ENCODE measurements around the gene KCTD1.

Gene KCTD1

DNA sequence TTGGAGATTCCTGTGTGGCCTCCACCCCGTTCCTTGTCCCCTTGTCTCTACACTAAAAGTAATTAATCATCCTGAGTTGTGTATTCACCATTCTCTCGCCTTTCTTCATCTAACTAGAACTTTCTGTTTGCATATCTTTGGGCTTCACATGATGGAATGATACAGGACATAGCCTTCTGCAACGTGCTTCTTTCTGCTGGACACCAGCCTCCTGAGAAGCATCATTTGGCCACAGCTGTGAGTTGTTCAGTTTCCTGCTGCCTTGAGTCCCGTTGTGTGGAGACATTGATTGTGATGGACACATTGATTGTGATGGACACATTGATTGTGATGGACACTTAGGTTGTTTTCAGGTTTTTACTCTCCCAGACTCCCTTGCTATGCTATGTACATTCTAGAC is 139.3 kb downstream of the KCTD1 start:
- no peak for TF ChIP-seq MAX (IDR thresholded peaks at IDR 0.05)
- no peak for TF ChIP-seq TEAD4 (IDR thresholded peaks at IDR 0.05)
- TF ChIP-seq ZBTB7A (IDR thresholded peaks at IDR 0.05; ENCODE audit: low read depth) = no peak
- TF ChIP-seq EGR1 (IDR thresholded peaks at IDR 0.05) = no peak
- TF ChIP-seq EP300 (IDR thresholded peaks at IDR 0.05; ENCODE audit: borderline replicate concordance) = no peak
- TF ChIP-seq TCF12 (IDR thresholded peaks at IDR 0.05; ENCODE audit: low read depth) = no peak
- TF ChIP-seq FOXM1 (IDR thresholded peaks at IDR 0.05; ENCODE audit: borderline replicate concordance, low read depth) = no peak
- TF ChIP-seq YY1 (IDR thresholded peaks at IDR 0.05; ENCODE audit: low read depth) = no peak
- no peak for TF ChIP-seq CREB1 (IDR thresholded peaks at IDR 0.05; ENCODE audit: low read depth)
- no peak for TF ChIP-seq USF1 (IDR thresholded peaks at IDR 0.05)

- TF ChIP-seq, protein P1, sequence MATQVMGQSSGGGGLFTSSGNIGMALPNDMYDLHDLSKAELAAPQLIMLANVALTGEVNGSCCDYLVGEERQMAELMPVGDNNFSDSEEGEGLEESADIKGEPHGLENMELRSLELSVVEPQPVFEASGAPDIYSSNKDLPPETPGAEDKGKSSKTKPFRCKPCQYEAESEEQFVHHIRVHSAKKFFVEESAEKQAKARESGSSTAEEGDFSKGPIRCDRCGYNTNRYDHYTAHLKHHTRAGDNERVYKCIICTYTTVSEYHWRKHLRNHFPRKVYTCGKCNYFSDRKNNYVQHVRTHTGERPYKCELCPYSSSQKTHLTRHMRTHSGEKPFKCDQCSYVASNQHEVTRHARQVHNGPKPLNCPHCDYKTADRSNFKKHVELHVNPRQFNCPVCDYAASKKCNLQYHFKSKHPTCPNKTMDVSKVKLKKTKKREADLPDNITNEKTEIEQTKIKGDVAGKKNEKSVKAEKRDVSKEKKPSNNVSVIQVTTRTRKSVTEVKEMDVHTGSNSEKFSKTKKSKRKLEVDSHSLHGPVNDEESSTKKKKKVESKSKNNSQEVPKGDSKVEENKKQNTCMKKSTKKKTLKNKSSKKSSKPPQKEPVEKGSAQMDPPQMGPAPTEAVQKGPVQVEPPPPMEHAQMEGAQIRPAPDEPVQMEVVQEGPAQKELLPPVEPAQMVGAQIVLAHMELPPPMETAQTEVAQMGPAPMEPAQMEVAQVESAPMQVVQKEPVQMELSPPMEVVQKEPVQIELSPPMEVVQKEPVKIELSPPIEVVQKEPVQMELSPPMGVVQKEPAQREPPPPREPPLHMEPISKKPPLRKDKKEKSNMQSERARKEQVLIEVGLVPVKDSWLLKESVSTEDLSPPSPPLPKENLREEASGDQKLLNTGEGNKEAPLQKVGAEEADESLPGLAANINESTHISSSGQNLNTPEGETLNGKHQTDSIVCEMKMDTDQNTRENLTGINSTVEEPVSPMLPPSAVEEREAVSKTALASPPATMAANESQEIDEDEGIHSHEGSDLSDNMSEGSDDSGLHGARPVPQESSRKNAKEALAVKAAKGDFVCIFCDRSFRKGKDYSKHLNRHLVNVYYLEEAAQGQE (IDR thresholded peaks at IDR 0.05; ENCODE audit: low read depth) = no peak
- TF ChIP-seq CEBPB (IDR thresholded peaks at IDR 0.05) = no peak
- no peak for TF ChIP-seq USF1 (IDR thresholded peaks at IDR 0.05)
- TF ChIP-seq TAF1 (IDR thresholded peaks at IDR 0.05; ENCODE audit: low read depth) = no peak
- no peak for TF ChIP-seq TCF12 (IDR thresholded peaks at IDR 0.05; ENCODE audit: low read depth)
- no peak for TF ChIP-seq MAX (IDR thresholded peaks at IDR 0.05)
- TF ChIP-seq YY1 (IDR thresholded peaks at IDR 0.05; ENCODE audit: low read depth) = no peak
- no peak for TF ChIP-seq NFIC (IDR thresholded peaks at IDR 0.05)
- TF ChIP-seq FOXM1 (IDR thresholded peaks at IDR 0.05; ENCODE audit: borderline replicate concordance, low read depth) = no peak
- no peak for TF ChIP-seq CREB1 (IDR thresholded peaks at IDR 0.05; ENCODE audit: low read depth)
- TF ChIP-seq EP300 (IDR thresholded peaks at IDR 0.05; ENCODE audit: borderline replicate concordance) = no peak
- TF ChIP-seq TEAD4 (IDR thresholded peaks at IDR 0.05) = no peak
- no peak for TF ChIP-seq RAD21 (IDR thresholded peaks at IDR 0.05; ENCODE audit: low read depth)
- no peak for TF ChIP-seq EGR1 (IDR thresholded peaks at IDR 0.05)
- no peak for TF ChIP-seq ZBTB7A (IDR thresholded peaks at IDR 0.05; ENCODE audit: low read depth)
Observed at GRCh38 chr18:26407736-26408601, 140.4 kb downstream of the KCTD1 start.

- no peak for TF ChIP-seq TAF1 (IDR thresholded peaks at IDR 0.05; ENCODE audit: low read depth)
- no peak for TF ChIP-seq MAX (IDR thresholded peaks at IDR 0.05)
- no peak for TF ChIP-seq YY1 (IDR thresholded peaks at IDR 0.05; ENCODE audit: low read depth)
- TF ChIP-seq TEAD4 (IDR thresholded peaks at IDR 0.05) = no peak
- TF ChIP-seq NFIC (IDR thresholded peaks at IDR 0.05) = no peak
- TF ChIP-seq CREB1 (IDR thresholded peaks at IDR 0.05; ENCODE audit: low read depth) = no peak
- no peak for TF ChIP-seq TCF12 (IDR thresholded peaks at IDR 0.05; ENCODE audit: low read depth)
- TF ChIP-seq FOXM1 (IDR thresholded peaks at IDR 0.05; ENCODE audit: borderline replicate concordance, low read depth) = no peak
- no peak for TF ChIP-seq ZBTB7A (IDR thresholded peaks at IDR 0.05; ENCODE audit: low read depth)
- no peak for TF ChIP-seq CEBPB (IDR thresholded peaks at IDR 0.05)
- TF ChIP-seq EGR1 (IDR thresholded peaks at IDR 0.05) = no peak
- no peak for TF ChIP-seq EP300 (IDR thresholded peaks at IDR 0.05; ENCODE audit: borderline replicate concordance)
- no peak for TF ChIP-seq RAD21 (IDR thresholded peaks at IDR 0.05; ENCODE audit: low read depth)
- no peak for TF ChIP-seq USF1 (IDR thresholded peaks at IDR 0.05)
- TF ChIP-seq, protein P1 (IDR thresholded peaks at IDR 0.05; ENCODE audit: low read depth) = no peak
Observed at GRCh38 chr18:26406854-26407517, 141.4 kb downstream of the KCTD1 start.

- TF ChIP-seq TAF1 (IDR thresholded peaks at IDR 0.05; ENCODE audit: low read depth) (no peak), EGR1 (IDR thresholded peaks at IDR 0.05) (no peak), TEAD4 (IDR thresholded peaks at IDR 0.05) (no peak)
Observed at GRCh38 chr18:26406324-26406723, 142.0 kb downstream of the KCTD1 start.
